ENCODE measurements around the gene MYO19. TPM values are rescaled to one million over a fixed set of nuclear protein-coding genes. Genes with fewer than 3 reads are reported as not detected.

Gene MYO19
- total and polyA plus RNA-seq, 9 of the 15 experiments (the other 6 are each of a cell fraction or from before 2014, with no cell fraction given), result 21.6 to 176 (median 129) TPM

- DNase-seq (ENCODE audit: extremely low read depth in 1 of 4, low spot score in 3 of 4), result no peak
- POLR2A ChIA-PET, result no interaction called here
- Histone ChIP-seq H3K79me2 (ENCODE audit: control insufficient read depth, insufficient read depth, low read length) (no peaks in the 10 kb centered on the region), H3K4me1 (replicated peaks in 1 of 2; ENCODE audit: control insufficient read depth in 2 of 2, insufficient read depth in 2 of 2, low read length in 2 of 2) (no peaks in the 10 kb centered on the region), H3K4me2 (ENCODE audit: insufficient read depth, low read length) (no peak overlapping the region), H3K9me3 (replicated peaks; ENCODE audit: control insufficient read depth, insufficient read depth, low read depth, low read length) (no peaks in the 10 kb centered on the region), H3K36me3 (ENCODE audit: control insufficient read depth, insufficient read depth, low read length) (no peaks in the 10 kb centered on the region), H3K27ac (ENCODE audit: extremely low read depth, low read depth, low read length) (no peak overlapping the region), H3K4me3 (no peak overlapping the region), H2AFZ (ENCODE audit: low read depth, low read length) (no peak overlapping the region), H3K9ac (ENCODE audit: insufficient read depth in 1 of 2, low read depth in 2 of 2, low read length in 2 of 2) (no peak overlapping the region), H3K27me3 (ENCODE audit: control insufficient read depth in 2 of 2, insufficient read depth in 2 of 2, low read length in 2 of 2) (peaks cover 5 to 18% of the 10 kb centered on the region in 2 experiments), H3K9me1 (ENCODE audit: control insufficient read depth, insufficient read depth, low read length) (no peaks in the 10 kb centered on the region), H4K20me1 (replicated peaks; ENCODE audit: control insufficient read depth, insufficient read depth, low read length) (no peaks in the 10 kb centered on the region; the same call in 1 of the 2 replicates)
- in situ Hi-C loops (cut with MboI) (loop anchor here (10.0 to 25.0 kb wide), 2 partner anchors 112 to 280 kb away; partner anchors contain the start of genes CCL3L1 and CCL3L3), intact Hi-C loops (cut with micrococcal nuclease) (no loop called here)
- no peak for FAIRE-seq
- 2% methylated on average over 6 of the region's 7 CpGs for WGBS (ENCODE audit: insufficient coverage, low coverage, missing lambda C conversion rate)
- ATAC-seq, result no peak
- no TSS peak for BruUV-seq (replicated peaks)
- CTCF ChIA-PET (ENCODE audit: low intra/inter-chr PET ratio), result no interaction called here
- no peak for TF ChIP-seq RBM34 (IDR thresholded peaks at IDR 0.05; ENCODE audit: borderline replicate concordance, insufficient read depth, low read length)
- no peak for TF ChIP-seq E2F8 (IDR thresholded peaks at IDR 0.05; ENCODE audit: low read depth, partially characterized antibody)
- TF ChIP-seq PTRF (tag; IDR thresholded peaks at IDR 0.05), result no peak
- no peak for TF ChIP-seq BACH1 (tag; IDR thresholded peaks at IDR 0.05)
- no peak for TF ChIP-seq NR0B1 (IDR thresholded peaks at IDR 0.05; ENCODE audit: partially characterized antibody)
- no peak for TF ChIP-seq FOXJ2 (tag; IDR thresholded peaks at IDR 0.05)
- TF ChIP-seq JUNB (CRISPR knock-in tag; conservative IDR thresholded peaks at IDR 0.05), result no peak
- TF ChIP-seq SIX5 (IDR thresholded peaks at IDR 0.05; ENCODE audit: borderline replicate concordance in 1 of 2, insufficient read depth in 1 of 2, low read depth in 1 of 2, low read length in 2 of 2), result no peak
- no peak for TF ChIP-seq MED1 (CRISPR knock-in tag; IDR thresholded peaks at IDR 0.05; ENCODE audit: borderline replicate concordance)
- no peak for TF ChIP-seq ZNF324 (CRISPR knock-in tag; IDR thresholded peaks at IDR 0.05)
Observed at GRCh38 chr17:36474571-36474970, 60.1 kb downstream of the MYO19 start.

All from K562 (cell line).